GM18858 (cell line): Measurements from ENCODE around the gene FHL2.

Experiments used
- ATAC-seq: cut with Tn5 transposase; IDR thresholded peaks from one replicate; pipeline ENCODE4 v1.9.1; 2021; ENCODE audit not compliant: unreplicated experiment

The FHL2 gene

GRCh38 chr2:105320651-105321215, 78.1 kb downstream of the FHL2 start:
- no peak for ATAC-seq

- ATAC-seq = no peak
Measured at GRCh38 chr2:105317937-105318336, 80.9 kb downstream of the FHL2 start.

GRCh38 chr2:105315314-105315713, 83.5 kb downstream of the FHL2 start:
- ATAC-seq = peak; percentile 78

GRCh38 chr2:105313877-105314276, 85.0 kb downstream of the FHL2 start:
- peak; percentile 35 for ATAC-seq
